HG02759 (cell line): Measurements from ENCODE around the gene PDCD1.
"Not testable (repeated sequence)": the region's sequence is repeated elsewhere in the genome, so short reads cannot be mapped to it uniquely, and the experiment has no call there.

Experiments
- ATAC-seq: cut with Tn5 transposase; IDR thresholded peaks from one replicate; pipeline ENCODE4 v1.9.1; 2021; ENCODE audit warnings: mild to moderate bottlenecking, moderate library complexity; ENCODE audit not compliant: unreplicated experiment

Gene PDCD1

DNA sequence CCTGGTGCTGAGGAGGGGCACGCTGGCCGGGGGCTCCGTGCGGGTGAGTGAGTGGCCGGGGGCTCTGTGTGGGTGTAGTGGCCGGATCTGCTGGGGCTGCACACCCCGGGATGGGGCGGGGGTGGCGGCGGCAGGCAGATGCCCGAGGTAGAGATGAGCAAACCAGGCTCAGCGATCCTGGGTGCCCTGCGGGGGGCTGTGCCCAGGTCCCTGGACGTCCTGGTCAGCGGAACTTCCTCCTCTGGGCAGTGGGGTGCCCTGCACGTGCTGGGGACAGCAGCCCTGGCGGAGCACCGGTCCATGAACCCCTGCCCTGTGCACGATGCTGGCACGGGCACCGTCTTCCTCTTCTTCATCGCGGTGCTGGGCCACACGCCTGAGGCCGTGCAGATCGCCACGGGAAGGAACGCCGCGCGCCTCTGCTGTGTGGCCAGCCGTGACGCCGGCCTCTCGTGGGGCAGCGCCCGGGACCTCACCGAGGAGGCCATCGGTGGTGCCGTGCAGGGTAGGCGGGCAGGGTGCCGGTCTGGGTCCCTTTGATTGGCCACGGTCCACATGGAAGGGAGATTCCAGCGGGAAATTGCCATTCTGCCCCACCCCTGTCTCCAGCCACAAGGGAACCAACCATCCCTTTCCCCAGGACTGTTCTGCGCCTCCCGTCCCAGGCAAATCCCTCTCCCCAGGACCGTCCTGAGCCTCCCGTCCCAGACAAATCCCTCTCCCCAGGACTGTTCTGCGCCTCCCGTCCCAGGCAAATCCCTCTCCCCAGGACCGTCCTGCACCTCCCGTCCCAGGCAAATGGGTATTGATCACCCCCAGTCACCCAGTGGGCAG is 43.8 kb downstream of the PDCD1 start:
- no peak for ATAC-seq

DNA sequence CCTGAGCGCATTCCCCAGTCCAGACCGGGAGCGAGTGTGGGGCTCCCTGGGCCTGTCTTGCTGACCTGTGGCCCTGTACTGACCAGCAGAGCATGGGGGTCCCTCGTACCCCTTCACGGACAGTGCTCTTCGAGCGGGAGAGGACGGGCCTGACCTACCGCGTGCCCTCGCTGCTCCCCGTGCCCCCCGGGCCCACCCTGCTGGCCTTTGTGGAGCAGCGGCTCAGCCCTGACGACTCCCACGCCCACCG is 44.4 kb downstream of the PDCD1 start:
- ATAC-seq, result no peak

DNA sequence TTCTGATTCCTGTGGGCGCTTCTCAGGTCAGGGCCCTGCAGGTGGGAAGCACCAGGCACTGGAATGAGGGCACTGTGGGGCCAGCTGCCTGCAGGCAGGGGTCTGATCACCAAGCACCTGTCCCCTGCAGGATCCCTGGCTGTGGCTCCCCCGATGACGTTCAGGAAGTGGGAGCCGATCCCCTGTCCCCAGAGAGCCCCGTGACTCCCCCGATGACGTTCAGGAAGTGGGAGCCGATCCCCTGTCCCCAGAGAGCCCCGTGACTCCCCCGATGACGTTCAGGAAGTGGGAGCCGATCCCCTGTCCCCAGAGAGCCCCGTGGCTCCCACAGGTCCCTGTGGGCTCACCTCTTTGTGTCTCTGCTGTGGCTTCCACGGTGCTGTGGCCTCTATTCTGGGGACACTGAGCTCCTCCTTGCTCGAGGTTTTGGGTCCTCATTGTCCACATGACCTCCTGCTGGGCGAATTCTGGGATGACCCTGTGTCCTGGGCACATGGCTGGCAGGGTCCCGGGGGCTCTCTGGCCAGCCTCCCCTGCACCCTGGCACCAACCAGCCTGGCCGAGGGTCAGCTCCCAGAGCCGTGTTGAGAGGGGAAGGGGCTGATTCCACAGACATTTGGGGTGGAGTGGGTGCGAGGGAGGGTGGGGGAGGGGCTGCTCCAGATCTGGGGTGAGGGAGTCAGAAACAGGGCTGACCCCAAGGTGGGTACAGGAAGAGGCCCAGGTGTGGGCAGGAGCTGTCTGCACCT is 44.9 kb downstream of the PDCD1 start:
- ATAC-seq, result peak; percentile 50

DNA sequence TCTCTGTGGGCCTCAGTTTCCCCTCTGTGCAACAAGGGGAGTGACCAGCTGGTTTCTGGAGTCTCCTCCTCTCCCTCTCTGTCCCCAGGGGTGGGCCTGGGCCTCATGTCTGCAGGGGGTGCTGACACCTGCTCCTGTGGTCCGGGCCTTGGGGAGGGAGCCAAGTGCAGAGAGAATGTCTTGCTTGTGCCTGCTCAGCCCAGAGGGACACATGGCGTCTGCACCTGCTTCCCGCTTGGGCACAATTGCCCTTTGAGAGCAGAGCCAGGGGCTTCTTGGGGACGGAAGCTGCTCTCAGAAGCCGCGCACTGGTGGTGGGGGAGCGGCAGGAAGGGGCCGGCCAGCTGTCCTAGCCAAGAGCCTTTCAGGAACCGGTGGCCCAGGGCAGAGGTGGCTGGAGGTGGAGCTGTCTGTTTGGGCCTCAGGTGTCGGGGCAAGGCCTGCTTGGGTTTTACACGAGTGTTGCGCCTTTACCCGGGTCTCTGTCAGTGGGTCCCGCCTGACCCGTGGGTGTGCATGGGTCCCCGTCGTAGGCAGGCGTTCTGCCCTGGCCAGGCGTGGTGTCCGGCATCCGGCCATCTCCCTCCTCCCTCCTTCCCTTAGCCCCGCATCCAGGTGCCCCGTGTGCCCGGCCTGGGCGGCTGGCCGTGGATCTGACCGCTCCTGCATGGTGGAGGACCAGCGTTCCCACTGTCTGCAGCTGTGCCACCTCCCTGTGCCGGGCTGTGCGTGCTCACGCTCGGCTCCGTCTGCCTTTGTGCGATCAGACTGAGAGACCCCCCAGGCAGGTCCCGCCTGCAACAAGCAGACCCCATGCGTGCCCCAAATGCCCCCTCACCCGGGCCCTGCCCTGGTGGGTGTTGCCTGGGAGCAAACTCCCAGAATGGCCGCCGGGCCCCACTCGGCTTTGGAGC is 45.7 kb downstream of the PDCD1 start:
- no peak for ATAC-seq

DNA sequence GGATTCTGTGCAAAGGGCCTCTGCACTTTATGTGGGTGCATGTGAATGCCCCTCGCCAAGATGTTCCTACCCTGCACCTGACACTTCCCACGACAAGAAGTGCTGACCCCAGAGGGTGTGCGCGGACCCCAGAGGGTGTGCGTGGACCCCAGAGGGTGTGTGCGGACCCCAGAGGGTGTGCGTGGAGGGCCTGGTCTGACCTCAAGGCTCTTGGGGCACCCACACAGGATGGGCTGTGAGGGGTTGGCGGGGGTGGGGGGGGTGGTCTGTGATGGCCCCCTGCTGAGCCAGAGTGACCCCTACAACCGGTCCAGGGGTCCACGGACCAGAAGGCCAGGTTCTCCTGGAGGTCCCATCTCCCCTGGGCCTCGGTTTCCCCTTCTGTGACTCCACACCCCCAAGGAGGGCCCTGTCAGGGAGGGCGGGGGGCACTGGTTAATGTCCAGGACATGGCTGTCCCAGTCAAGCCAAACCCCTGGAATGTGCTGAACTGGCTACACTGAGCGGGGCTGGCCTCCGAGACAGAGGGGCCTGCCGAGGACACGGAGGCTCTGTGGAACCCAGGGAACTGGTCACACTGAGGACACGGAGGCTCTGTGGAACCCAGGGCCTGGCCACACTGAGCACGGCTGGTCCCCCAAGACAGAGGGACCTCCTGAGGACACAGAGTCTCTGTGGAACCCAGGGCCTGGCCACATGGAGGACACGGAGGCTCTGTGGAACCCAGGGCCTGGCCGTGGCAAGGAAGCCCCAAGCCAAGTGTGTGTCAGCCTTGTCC is 46.6 kb downstream of the PDCD1 start:
- ATAC-seq, result no peak

DNA sequence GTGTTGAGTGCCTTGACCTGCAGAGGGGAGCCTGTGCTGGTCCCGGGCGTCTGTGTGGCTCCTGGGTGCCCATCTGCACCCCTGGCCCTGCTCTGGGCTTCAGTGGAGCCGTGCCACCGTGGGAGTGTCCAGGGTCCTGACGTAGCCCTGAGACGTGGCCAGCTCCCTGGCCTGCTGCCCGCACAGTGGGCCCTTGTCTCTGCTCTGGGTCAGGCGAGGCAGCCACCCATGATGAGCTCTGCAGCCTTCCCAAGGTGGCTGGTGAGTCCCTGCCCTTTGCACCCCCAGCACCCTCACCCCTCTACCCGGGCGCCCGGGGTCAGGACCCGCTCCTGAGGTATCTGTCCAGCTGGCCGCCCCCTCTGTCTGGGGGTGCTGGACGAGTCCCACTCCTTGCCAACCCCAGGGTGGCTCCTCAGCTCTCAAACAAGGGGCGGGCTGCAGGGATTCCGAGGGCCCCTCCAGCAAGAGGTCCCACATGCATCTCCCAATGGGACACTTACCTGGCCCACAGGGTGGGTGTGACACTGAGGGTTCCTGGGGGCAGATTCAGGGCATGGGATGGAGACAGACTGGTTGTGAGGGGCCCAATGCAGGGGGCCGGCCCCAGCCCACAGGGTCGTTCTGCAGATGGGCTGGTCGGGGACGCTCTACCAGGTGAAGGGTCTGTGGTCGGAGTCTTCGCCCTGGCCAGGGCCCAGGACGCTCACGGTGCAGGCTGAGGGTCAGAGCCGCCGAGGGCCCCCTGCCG is 47.3 kb downstream of the PDCD1 start:
- no peak for ATAC-seq

DNA sequence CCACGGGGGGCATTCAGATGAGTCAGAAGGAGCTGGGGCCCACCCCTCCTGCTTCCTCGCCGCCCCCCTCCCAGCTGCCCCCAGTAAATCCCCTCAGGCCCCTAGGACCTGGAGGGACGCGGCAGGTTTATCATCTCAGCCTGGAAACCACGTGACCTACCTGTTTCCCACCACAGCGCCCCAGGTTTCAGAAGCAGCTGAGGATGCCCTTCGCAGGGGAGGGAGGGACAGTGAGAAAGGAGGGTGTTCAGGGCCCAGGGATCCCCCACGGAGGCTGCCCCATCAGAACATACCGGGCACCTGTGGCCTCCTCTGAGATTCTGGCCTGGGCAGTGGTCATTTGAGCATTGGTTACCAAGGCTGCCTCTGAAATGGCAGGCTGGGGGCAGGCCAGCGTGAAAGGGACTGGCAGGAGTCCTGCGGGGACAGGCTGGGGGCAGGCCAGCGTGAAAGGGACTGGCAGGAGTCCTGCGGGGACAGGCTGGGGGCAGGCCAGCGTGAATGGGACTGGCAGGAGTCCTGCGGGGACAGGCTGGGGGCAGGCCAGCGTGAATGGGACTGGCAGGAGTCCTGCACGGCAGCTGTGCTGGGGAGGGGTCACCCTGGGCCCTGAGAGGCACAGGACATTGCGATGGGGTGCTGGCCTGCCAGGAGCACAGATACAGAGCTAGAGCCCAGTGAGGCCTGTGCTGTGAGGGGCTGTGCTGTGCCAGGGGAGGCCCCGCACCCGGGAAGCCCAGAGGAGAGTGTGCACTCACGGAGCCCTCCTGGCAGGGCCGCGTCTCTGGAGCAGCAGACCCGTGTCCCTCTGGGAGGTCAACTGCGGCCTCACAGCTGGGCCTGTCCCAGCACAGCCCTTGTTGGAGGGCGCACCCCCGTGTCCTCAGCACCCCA is 48.1 kb downstream of the PDCD1 start:
- no peak for ATAC-seq

DNA sequence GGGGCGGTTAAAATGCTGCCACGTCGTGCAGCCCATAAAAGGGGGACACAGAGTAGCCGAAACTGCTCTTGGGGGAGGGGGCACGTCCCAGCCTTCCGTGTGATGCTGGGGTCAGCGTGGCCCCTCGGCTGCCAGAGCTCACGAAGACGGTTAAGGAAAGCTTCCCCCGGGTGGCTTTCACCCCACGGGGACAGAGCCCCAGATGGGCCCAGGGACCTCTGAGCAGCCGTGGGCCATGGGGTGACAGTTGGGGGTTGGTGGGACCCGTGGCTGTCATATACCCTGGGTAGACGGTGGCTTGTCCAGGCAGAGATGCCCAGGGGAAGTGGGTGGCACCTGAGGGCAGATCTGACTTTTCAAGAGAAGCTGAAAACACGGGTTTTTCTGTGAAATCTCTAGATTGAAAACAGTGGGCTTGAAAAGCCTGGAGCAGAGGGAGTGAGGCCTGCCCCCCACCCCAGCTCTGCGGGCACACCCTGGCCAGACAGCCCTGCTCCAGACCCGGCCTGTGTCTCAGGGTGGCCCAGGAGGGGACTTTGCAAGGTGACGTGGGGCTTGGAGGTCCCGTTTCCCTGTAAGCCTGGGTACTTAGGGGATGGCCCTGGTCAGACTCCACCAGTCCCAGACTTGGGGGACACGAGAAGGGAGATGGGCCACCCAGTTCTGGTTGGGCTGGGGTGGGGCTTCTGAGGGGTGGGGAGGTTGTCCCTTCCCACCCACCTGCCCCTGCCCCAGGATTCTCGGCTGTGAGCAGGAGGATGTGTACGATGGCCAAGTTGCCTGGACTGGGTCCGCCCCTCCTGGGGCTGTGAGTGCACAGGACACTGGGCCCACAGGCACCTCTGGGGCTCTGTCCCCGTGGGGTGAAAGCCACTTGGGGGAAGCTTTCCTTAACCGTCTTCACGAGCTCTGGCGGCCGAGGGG is 49.0 kb downstream of the PDCD1 start:
- no peak for ATAC-seq

DNA sequence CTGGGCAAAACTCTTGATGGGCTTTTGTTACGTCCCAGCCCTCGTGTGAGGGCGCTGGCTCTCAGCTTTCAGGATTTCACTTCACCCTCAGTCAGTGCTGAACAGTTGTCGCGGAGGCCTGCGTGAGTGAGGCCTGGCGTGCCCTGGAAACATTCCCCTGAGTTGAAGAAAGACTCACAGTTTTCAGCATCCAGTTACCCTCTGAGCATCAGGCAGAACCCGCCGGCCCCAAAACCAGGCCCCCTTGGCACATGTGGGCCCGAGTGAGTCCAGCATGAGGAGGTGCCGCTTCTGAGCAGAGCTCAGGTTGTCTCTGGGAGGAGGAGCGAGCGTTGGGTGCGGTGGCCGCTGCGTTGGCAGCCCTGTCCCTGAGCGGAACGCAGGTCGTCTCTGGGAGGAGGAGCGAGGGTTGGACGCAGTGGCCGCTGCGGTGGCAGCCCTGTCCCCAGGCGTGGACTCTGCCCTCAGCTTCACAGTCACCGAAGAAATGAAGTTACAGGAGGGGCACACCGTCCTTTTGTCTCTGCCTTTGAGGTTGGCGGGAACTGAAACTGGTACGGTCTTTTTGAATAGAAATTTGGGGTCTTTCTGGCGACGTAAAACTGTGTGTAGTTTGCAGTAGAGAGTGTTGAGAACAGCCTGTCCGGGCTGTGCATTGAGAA is 49.8 kb downstream of the PDCD1 start, which contains the start of gene NEU4:
TSS of gene NEU4 (plus strand) at position 473 of the 662 bp plus-strand sequence. CDS start 5,292 bp downstream, outside the sequence.
- no peak for ATAC-seq

DNA sequence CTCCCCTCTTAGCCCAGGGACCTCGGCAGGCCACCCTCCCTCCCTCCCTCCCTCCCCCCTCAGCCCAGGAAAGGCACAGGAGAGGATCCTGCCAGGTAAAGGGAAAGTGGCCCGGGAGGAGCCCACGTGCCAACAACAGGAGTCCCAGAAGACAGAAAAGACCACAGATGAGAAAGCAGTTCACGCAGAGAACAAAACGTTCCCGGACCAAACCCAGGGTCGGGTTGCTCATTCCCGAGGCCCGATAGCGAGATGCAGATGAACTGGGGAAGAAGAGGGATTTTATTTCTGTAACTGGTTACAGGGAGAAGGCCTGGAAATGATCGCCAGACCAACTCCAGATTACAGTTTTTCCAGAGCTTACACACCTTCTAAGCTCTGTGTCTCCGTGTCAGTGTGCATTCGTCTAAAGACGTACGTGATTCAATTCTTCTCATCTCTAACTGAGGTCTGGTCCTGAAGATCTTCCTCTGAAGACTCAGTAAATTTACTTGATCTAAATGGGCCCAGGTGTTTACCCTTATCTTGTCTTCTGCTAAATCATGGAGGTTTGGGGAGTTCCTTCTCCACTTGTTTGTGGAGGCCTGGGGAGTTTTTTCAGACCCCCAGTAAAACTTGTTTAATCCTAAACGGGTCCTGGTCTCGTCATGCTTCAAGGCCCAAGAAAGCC is 50.5 kb downstream of the PDCD1 start:
- ATAC-seq, result no peak

DNA sequence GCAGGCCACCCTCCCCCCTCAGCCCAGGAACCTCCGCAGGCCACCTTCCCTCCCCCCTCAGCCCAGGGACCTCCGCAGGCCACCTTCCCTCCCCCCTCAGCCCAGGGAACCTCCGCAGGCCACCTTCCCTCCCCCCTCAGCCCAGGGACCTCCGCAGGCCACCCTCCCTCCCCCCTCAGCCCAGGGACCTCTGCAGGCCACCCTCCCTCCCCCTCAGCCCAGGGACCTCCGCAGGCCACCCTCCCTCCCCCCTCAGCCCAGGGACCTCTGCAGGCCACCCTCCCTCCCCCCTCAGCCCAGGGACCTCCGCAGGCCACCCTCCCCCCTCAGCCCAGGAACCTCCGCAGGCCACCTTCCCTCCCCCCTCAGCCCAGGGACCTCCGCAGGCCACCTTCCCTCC is 52.5 kb downstream of the PDCD1 start:
- ATAC-seq, result not testable (repeated sequence)

DNA sequence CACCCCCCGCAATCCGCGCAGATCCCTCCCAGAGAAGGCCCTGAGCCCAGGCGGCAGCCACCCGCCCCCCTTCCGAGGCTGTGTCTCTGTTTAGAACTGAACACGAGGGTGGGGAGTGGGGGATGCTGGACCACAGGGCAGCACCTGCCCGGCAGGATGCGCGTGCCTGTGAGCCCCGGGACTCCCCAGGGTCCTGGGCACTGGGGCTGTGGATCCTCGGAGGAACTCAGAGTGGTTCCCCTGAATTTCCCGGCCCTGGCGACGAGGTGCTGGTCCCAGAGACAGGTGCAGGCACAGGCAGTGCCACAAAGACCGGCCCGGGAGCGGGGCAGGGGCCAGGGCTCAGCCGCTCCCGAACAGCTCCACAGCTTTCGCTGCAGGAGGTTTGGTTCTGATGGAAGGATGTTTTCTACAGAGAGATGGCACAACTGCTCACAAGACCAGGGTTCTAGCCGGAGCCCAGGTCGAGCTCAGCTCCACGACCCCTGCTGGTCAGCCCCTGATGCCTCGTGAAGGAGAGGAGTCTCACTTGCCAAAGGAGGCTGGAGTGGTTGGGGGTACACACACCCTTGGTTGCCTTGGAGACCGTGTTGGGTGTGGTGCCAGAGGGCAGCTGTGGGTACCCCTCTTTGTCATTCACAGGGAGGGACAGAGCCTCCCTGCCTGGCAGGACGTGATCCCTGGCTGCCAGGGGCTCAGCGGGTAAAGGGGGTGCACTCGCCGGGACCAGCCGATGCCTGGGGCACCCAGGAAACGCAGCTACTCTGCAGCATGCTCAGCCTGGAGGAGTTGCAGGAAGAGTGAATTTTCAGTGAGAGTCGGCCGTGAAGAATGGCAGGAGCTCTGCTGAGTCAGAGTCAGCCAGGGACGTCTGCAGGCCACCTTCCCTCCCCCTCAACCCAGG is 54.1 kb downstream of the PDCD1 start:
- no peak for ATAC-seq

DNA sequence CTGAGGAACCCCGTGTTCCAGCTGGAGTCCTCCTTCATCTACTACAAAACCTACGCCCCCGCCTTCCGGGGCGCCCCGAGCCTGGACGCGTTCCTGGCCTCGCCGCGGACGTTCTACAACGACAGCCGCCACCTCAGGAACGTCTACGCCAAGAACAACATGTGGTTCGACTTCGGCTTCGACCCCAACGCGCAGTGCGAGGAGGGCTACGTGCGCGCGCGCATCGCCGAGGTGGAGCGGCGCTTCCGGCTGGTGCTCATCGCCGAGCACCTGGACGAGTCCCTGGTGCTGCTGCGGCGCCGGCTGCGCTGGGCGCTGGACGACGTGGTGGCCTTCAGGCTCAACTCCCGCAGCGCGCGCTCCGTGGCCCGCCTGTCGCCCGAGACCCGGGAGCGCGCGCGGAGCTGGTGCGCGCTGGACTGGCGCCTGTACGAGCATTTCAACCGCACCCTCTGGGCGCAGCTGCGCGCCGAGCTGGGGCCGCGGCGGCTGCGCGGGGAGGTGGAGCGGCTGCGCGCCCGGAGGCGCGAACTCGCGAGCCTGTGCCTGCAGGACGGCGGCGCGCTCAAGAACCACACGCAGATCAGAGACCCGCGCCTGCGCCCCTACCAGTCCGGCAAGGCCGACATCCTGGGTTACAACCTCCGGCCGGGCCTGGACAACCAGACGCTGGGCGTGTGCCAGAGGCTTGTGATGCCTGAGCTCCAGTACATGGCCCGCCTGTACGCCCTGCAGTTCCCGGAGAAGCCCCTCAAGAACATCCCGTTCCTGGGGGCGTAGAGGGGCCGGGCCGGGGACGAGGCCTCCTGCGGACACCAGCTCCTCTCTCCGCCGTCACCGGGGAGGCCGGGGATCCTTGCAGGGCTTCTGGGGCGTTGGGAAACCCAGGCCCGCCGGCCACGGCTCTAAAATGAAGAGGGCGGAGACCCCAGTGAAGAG is 55.0 kb downstream of the PDCD1 start:
- peak; percentile 62 for ATAC-seq

DNA sequence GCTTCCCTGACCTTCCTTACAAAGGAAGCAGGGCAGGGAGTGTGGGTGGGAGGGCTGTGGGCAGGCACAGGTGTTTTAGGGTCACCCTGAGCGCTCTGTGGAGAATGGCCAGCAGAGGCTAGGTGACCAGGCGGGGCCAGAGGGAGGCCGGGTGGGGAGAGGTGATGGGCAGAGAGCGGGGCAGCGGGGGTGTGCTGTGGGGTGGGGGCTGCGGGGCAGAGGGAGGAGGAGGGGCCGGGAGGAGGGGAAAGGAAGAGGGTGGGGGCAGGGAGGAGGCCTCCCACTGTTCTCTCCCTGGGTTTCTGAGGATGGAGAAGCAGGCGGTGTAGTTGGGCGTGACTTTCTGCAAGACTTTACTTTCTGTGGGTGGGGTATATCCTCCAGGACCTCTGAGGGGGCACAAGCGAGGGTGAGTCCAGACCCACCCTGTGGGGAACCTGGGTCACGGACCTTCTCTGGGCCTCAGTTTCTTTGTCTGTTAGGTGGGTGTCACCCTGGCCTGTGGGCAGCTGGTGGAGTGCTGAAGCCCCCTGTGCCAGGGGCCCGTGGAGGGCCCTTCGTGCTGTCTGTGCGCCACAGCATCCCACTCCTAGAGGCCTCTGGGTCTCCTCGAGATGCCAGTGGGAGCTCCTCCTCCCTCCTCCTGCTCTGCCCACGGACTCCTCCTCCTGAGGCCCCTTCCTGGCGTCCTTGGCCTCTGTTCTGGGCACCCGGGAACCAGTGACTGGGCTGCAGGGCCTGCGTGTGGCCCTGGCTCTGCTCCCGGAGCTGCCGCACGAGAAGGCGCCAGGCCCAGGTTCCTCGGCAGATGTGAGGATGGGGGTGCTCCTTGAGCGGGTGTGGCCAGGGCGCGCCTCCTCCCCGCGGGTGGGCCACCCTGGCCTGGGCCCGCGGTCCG is 56.0 kb downstream of the PDCD1 start:
- ATAC-seq, result no peak
